ENCODE results near the gene SNED1.

GRCh38 chr2:240996834-240997140, 1.6 kb upstream of the SNED1 start:
- TF ChIP-seq CTCF (conservative IDR thresholded peaks at IDR 0.05 in 1 of 2, IDR thresholded peaks at IDR 0.05 in 1 of 2; ENCODE audit: extremely low read depth in 1 of 2, insufficient read depth in 1 of 2, low read depth in 1 of 2, low read length in 2 of 2) (no peak), EZH2 (IDR thresholded peaks at IDR 0.05; ENCODE audit: borderline replicate concordance, low read length) (no peak)

Measured in mammary epithelial cell (primary cell).